HepG2 (cell line): ENCODE measurements around the gene ZBTB45. TPM values are rescaled to one million over a fixed set of nuclear protein-coding genes. Genes with fewer than 3 reads are reported as not detected.
A peak's percentile ranks its signal among the peaks of the same experiment; 100 is the strongest.

Experiments
- ATRX ChIP-seq: sonication (generic); formaldehyde crosslinking; IDR thresholded peaks from 2 replicates; pipeline ENCODE4 v1.4.0; 2020; ENCODE audit warnings: missing genetic modification reagents, borderline replicate concordance
- EEA1 ChIP-seq: sonication (generic); formaldehyde crosslinking; IDR thresholded peaks from 2 replicates; pipeline ENCODE4 v1.5.1; 2020; ENCODE audit warnings: mild to moderate bottlenecking, missing genetic modification reagents, borderline replicate concordance
- FOXC1 ChIP-seq: sonication (generic); formaldehyde crosslinking; IDR thresholded peaks from 2 replicates; pipeline ENCODE4 v1.8.0; 2022; ENCODE audit warnings: mild to moderate bottlenecking, missing genetic modification reagents, borderline replicate concordance
- HIVEP1 ChIP-seq: sonication (generic); formaldehyde crosslinking; IDR thresholded peaks from 2 replicates; pipeline ENCODE4 v1.4.0; 2020; ENCODE audit warnings: mild to moderate bottlenecking, missing genetic modification reagents
- IKZF4 ChIP-seq: sonication (generic); formaldehyde crosslinking; IDR thresholded peaks from 2 replicates; pipeline ENCODE4 v1.5.1; 2020; ENCODE audit warnings: borderline replicate concordance, mild to moderate bottlenecking, low read depth, missing genetic modification reagents; ENCODE audit errors: not compliant biosample characterization
- KLF13 ChIP-seq: sonication (generic); formaldehyde crosslinking; IDR thresholded peaks from 2 replicates; pipeline ENCODE4 v1.4.0; 2020; ENCODE audit warnings: mild to moderate bottlenecking, missing genetic modification reagents
- MAFG ChIP-seq: sonication (generic); formaldehyde crosslinking; IDR thresholded peaks from 2 replicates; pipeline ENCODE4 v1.5.1; 2020; ENCODE audit warnings: mild to moderate bottlenecking, missing genetic modification reagents
- MNT ChIP-seq: fragments of 450-650 bp; IDR thresholded peaks from 2 replicates; pipeline ENCODE4 v1.6.1; 2016
- MTA3 ChIP-seq: sonication (generic); formaldehyde crosslinking; IDR thresholded peaks from 2 replicates; pipeline ENCODE4 v1.4.0; 2020; ENCODE audit warnings: missing genetic modification reagents
- PRPF4 ChIP-seq: fragments of 200-400 bp; formaldehyde crosslinking; IDR thresholded peaks from 2 replicates; pipeline ENCODE4 v1.6.1; 2016; ENCODE audit warnings: low read length, low read depth; ENCODE audit not compliant: poor library complexity, severe bottlenecking
- RAD51 ChIP-seq: fragments of 450-650 bp; IDR thresholded peaks from 2 replicates; pipeline ENCODE4 v1.6.1; 2016; ENCODE audit warnings: borderline replicate concordance
- REXO4 ChIP-seq: sonication (generic); formaldehyde crosslinking; IDR thresholded peaks from 2 replicates; pipeline ENCODE4 v1.8.0; 2022; ENCODE audit warnings: missing genetic modification reagents, mild to moderate bottlenecking, borderline replicate concordance
- U2AF1 ChIP-seq: fragments of 200-400 bp; formaldehyde crosslinking; optimal IDR thresholded peaks from 2 replicates; pipeline ENCODE3; 2017; ENCODE audit warnings: mild to moderate bottlenecking, low read depth, low read length
- ZKSCAN5 ChIP-seq: sonication (generic); formaldehyde crosslinking; IDR thresholded peaks from 2 replicates; pipeline ENCODE4 v1.5.1; 2020; ENCODE audit warnings: mild to moderate bottlenecking, missing genetic modification reagents
- ZNF205 ChIP-seq: IDR thresholded peaks from 2 replicates; pipeline ENCODE4 v1.6.1; 2018; ENCODE audit warnings: missing biosample characterization, missing genetic modification reagents
- ZNF326 ChIP-seq: sonication (generic); formaldehyde crosslinking; IDR thresholded peaks from 2 replicates; pipeline ENCODE4 v1.4.0; 2020; ENCODE audit warnings: missing genetic modification reagents, borderline replicate concordance
- ZNF34 ChIP-seq: sonication (generic); formaldehyde crosslinking; IDR thresholded peaks from 2 replicates; pipeline ENCODE4 v1.4.0; 2020; ENCODE audit warnings: mild to moderate bottlenecking, missing genetic modification reagents, borderline replicate concordance
- ZNF773 ChIP-seq: sonication (generic); formaldehyde crosslinking; IDR thresholded peaks from 2 replicates; pipeline ENCODE4 v1.4.0; 2020; ENCODE audit warnings: missing genetic modification reagents, borderline replicate concordance
- ZNF788 ChIP-seq: sonication (generic); formaldehyde crosslinking; IDR thresholded peaks from 2 replicates; pipeline ENCODE4 v1.5.0; 2020; ENCODE audit warnings: mild to moderate bottlenecking, missing genetic modification reagents, borderline replicate concordance
- polyA plus RNA-seq, 8 experiments: library from polyadenylated mRNA; depleted of rRNA in 3 of 8; stranded (reverse) in 7 of 8; unstranded in 1 of 8; fragments of >200 nt; fragmentation: Illumina TruSeq in 4 of 8; extraction: Trizol in 4 of 8; gene quantifications; 2 replicates each; pipeline versions ENCODE4 v1.2.1 to v1.2.3, GENCODE V29; 2011 to 2016; ENCODE audit warnings: low read depth in 4 of 8, missing spikeins in 1 of 8, mixed read lengths in 1 of 8; ENCODE audit not compliant: insufficient read depth in 1 of 8
- total RNA-seq, 5 experiments: library from RNA; depleted of rRNA; stranded (reverse); fragments of >200 nt; fragmentation: Illumina TruSeq; extraction: Trizol; gene quantifications; 2 replicates each; pipeline ENCODE4 v1.2.3, GENCODE V29; 2016; ENCODE audit warnings: low read depth in 1 of 5
- TF ChIP-seq, protein P1 (sequence below): sonication (generic); formaldehyde crosslinking; IDR thresholded peaks from 2 replicates; pipeline ENCODE4 v1.5.0; 2020; ENCODE audit warnings: mild to moderate bottlenecking, missing genetic modification reagents, moderate library complexity
- TF ChIP-seq, protein P2 (sequence below): sonication (generic); formaldehyde crosslinking; IDR thresholded peaks from 2 replicates; pipeline ENCODE4 v1.4.0; 2020; ENCODE audit warnings: missing genetic modification reagents
- TF ChIP-seq, protein P3 (sequence below): sonication (generic); formaldehyde crosslinking; IDR thresholded peaks from 2 replicates; pipeline ENCODE4 v1.8.1; 2023; ENCODE audit warnings: missing genetic modification reagents, inconsistent platforms, borderline replicate concordance

The ZBTB45 gene
- total and polyA plus RNA-seq, 2 of the 13 experiments (the other 11 are each of a cell fraction or from before 2014, with no cell fraction given), result 3.0 to 3.7 TPM

GRCh38 chr19:58519355-58520256 lies at the start of gene ZBTB45 (continued):
- TF ChIP-seq MAFG (CRISPR knock-in tag) (peak; percentile 62), IKZF4 (CRISPR knock-in tag) (peak; percentile 62), HIVEP1 (CRISPR knock-in tag) (peak; percentile 93), ZNF773 (CRISPR knock-in tag) (peak; percentile 71; the same call in 1 of the 2 replicates), FOXC1 (CRISPR knock-in tag) (peak; percentile 98), ZKSCAN5 (no peak), PRPF4 (peak; percentile 55), MNT (peak; percentile 42), U2AF1 (peak; percentile 86), ATRX (CRISPR knock-in tag) (no peak), ZNF326 (CRISPR knock-in tag) (no peak), EEA1 (0 out of 2 replicates have a peak, but pooled peaks have one; percentile 2), ZNF205 (CRISPR knock-in tag) (peak; percentile 89), ZNF34 (CRISPR knock-in tag) (peak; percentile 99), REXO4 (CRISPR knock-in tag) (0 out of 2 replicates have a peak, but pooled peaks have one; percentile 28), ZNF788 (CRISPR knock-in tag) (peak; percentile 99), RAD51 (no peak), KLF13 (CRISPR knock-in tag) (0 out of 2 replicates have a peak, but pooled peaks have one; percentile 44), MTA3 (no peak)
- TF ChIP-seq, protein P1, sequence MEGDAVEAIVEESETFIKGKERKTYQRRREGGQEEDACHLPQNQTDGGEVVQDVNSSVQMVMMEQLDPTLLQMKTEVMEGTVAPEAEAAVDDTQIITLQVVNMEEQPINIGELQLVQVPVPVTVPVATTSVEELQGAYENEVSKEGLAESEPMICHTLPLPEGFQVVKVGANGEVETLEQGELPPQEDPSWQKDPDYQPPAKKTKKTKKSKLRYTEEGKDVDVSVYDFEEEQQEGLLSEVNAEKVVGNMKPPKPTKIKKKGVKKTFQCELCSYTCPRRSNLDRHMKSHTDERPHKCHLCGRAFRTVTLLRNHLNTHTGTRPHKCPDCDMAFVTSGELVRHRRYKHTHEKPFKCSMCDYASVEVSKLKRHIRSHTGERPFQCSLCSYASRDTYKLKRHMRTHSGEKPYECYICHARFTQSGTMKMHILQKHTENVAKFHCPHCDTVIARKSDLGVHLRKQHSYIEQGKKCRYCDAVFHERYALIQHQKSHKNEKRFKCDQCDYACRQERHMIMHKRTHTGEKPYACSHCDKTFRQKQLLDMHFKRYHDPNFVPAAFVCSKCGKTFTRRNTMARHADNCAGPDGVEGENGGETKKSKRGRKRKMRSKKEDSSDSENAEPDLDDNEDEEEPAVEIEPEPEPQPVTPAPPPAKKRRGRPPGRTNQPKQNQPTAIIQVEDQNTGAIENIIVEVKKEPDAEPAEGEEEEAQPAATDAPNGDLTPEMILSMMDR (CRISPR knock-in tag), result peak; percentile 96
- TF ChIP-seq, protein P2, sequence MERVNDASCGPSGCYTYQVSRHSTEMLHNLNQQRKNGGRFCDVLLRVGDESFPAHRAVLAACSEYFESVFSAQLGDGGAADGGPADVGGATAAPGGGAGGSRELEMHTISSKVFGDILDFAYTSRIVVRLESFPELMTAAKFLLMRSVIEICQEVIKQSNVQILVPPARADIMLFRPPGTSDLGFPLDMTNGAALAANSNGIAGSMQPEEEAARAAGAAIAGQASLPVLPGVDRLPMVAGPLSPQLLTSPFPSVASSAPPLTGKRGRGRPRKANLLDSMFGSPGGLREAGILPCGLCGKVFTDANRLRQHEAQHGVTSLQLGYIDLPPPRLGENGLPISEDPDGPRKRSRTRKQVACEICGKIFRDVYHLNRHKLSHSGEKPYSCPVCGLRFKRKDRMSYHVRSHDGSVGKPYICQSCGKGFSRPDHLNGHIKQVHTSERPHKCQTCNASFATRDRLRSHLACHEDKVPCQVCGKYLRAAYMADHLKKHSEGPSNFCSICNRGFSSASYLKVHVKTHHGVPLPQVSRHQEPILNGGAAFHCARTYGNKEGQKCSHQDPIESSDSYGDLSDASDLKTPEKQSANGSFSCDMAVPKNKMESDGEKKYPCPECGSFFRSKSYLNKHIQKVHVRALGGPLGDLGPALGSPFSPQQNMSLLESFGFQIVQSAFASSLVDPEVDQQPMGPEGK, result peak; percentile 76
- TF ChIP-seq, protein P3, sequence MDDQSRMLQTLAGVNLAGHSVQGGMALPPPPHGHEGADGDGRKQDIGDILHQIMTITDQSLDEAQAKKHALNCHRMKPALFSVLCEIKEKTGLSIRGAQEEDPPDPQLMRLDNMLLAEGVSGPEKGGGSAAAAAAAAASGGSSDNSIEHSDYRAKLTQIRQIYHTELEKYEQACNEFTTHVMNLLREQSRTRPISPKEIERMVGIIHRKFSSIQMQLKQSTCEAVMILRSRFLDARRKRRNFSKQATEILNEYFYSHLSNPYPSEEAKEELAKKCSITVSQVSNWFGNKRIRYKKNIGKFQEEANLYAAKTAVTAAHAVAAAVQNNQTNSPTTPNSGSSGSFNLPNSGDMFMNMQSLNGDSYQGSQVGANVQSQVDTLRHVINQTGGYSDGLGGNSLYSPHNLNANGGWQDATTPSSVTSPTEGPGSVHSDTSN (CRISPR knock-in tag), result 0 out of 2 replicates have a peak, but pooled peaks have one; percentile 61
